ENCODE measurements around the gene RAB26. TPM values are rescaled to one million over a fixed set of nuclear protein-coding genes. Genes with fewer than 3 reads are reported as not detected.
"Not testable (repeated sequence)": the region's sequence is repeated elsewhere in the genome, so short reads cannot be mapped to it uniquely, and the experiment has no call there.

RAB26 gene
- total RNA-seq, 4 donors from 2014 or later, result not detected

GRCh38 chr16:2126161-2126743, 22.2 kb upstream of the RAB26 start:
- H3K36me3 ChIP-seq; H3K9me3 ChIP-seq; intact Hi-C loops (cut with DNase I); DNase-seq (ENCODE audit: extremely low spot score); H3K27me3 ChIP-seq: not testable (repeated sequence)
- peak in 1 of 3 experiments; percentile 14 for TF ChIP-seq CTCF (IDR thresholded peaks at IDR 0.05)
- TF ChIP-seq POLR2AphosphoS5 (IDR thresholded peaks at IDR 0.05), result peak; percentile 72 to 78
- peaks cover 75 to 96% (median 94%) of the 10 kb centered on the region in 4 donors for H3K4me1 ChIP-seq
- H3K27ac ChIP-seq (replicated peaks in 1 of 4), result peak overlapping the region; percentile 96 to 98 (median 97)
- 33% methylated on average over 2 of the region's 21 CpGs for WGBS
- H3K4me3 ChIP-seq, result peak overlapping the region; percentile 44 to 61 (median 50)

GRCh38 chr16:2126928-2127556, 21.4 kb upstream of the RAB26 start:
- TF ChIP-seq POLR2AphosphoS5 (IDR thresholded peaks at IDR 0.05) (peak in 1 of 2 donors; percentile 23), EP300 (IDR thresholded peaks at IDR 0.05) (peak; percentile 30)
- H3K9me3 ChIP-seq; H3K36me3 ChIP-seq; intact Hi-C loops (cut with DNase I); H3K27me3 ChIP-seq; DNase-seq (ENCODE audit: extremely low spot score): not testable (repeated sequence)
- peak overlapping the region; percentile 44 to 61 (median 50) for H3K4me3 ChIP-seq
- WGBS, result 50% methylated on average over 23 of the region's 31 CpGs
- peak overlapping the region; percentile 96 to 98 (median 97) for H3K27ac ChIP-seq (replicated peaks in 1 of 4)
- peaks cover 67 to 96% (median 94%) of the 10 kb centered on the region in 4 donors for H3K4me1 ChIP-seq

- Histone ChIP-seq H3K27ac (replicated peaks in 1 of 4) (peak overlapping the region; percentile 96 to 98 (median 97)), H3K4me1 (peaks cover 61 to 96% (median 92%) of the 10 kb centered on the region in 4 donors), H3K4me3 (peak overlapping the region in 2 of 4 donors; percentile 44 to 50)
- DNase-seq (ENCODE audit: extremely low spot score); H3K36me3 ChIP-seq; H3K9me3 ChIP-seq; intact Hi-C loops (cut with DNase I); H3K27me3 ChIP-seq: not testable (repeated sequence)
- no CpG with 5 or more reads among the region's 3 CpGs for WGBS
- peak; percentile 28 to 74 for TF ChIP-seq POLR2AphosphoS5 (IDR thresholded peaks at IDR 0.05)
These were observed 20.7 kb upstream of the RAB26 start for GRCh38 chr16:2127630-2128280.

- H3K9me3 ChIP-seq; H3K4me3 ChIP-seq; DNase-seq (ENCODE audit: extremely low spot score); H3K27me3 ChIP-seq; H3K36me3 ChIP-seq; intact Hi-C loops (cut with DNase I): not testable (repeated sequence)
- whole genome bisulfite sequencing, result 43% methylated on average over 9 of the region's 11 CpGs
- Histone ChIP-seq H3K27ac (replicated peaks in 1 of 4) (peak overlapping the region; percentile 75 to 84 (median 82)), H3K4me1 (peaks cover 52 to 91% (median 84%) of the 10 kb centered on the region in 4 donors)
These were observed 19.2 kb upstream of the RAB26 start for GRCh38 chr16:2129251-2129650.

- DNase-seq (ENCODE audit: extremely low spot score); intact Hi-C loops (cut with DNase I); H3K27me3 ChIP-seq; H3K9me3 ChIP-seq; H3K36me3 ChIP-seq: not testable (repeated sequence)
- peak overlapping the region in 2 of 4 donors; percentile 22 to 30 for H3K4me3 ChIP-seq
- H3K27ac ChIP-seq (replicated peaks in 1 of 4), result peak overlapping the region; percentile 69 to 84 (median 82)
- peaks cover 44 to 84% (median 76%) of the 10 kb centered on the region in 4 donors for H3K4me1 ChIP-seq
- WGBS, result 31% methylated on average over 19 of the region's 22 CpGs
These were observed 18.5 kb upstream of the RAB26 start for GRCh38 chr16:2129890-2130447.

GRCh38 chr16:2133797-2134196, 14.6 kb upstream of the RAB26 start:
- DNase-seq (ENCODE audit: extremely low spot score), result not testable (repeated sequence)

GRCh38 chr16:2135071-2135470, 13.4 kb upstream of the RAB26 start:
- H3K36me3 ChIP-seq; intact Hi-C loops (cut with DNase I); H3K9me3 ChIP-seq; H3K27me3 ChIP-seq; DNase-seq (ENCODE audit: extremely low spot score): not testable (repeated sequence)
- Histone ChIP-seq H3K4me1 (peaks cover 12 to 43% (median 39%) of the 10 kb centered on the region in 4 donors), H3K27ac (replicated peaks in 1 of 4) (peak overlapping the region; percentile 86 to 91 (median 86)), H3K4me3 (peak overlapping the region; percentile 58 to 71 (median 64))
- 5% methylated on average over 6 of the region's 42 CpGs for WGBS

More at GRCh38 chr16:2133797-2134196, 14.6 kb upstream of the RAB26 start:
- no CpG with 5 or more reads among the region's 12 CpGs for WGBS
- peaks cover 15 to 56% (median 49%) of the 10 kb centered on the region in 4 donors for H3K4me1 ChIP-seq
- H3K36me3 ChIP-seq; H3K9me3 ChIP-seq; H3K27me3 ChIP-seq; intact Hi-C loops (cut with DNase I): not testable (repeated sequence)
- peak overlapping the region; percentile 76 to 84 (median 83) for H3K27ac ChIP-seq (replicated peaks in 1 of 4)
- H3K4me3 ChIP-seq, result peak overlapping the region; percentile 39 to 52 (median 42)
